Uterus (tissue), 4 donors: ENCODE results near the gene DUSP22. TPM values are rescaled to one million over a fixed set of nuclear protein-coding genes. Genes with fewer than 3 reads are reported as not detected.

Experiments
- DNase-seq, 2 donors: peaks; one replicate each; pipeline ENCODE4 v3.0.0-alpha.2; 2019 to 2020
- H3K27ac ChIP-seq, 2 donors: fragments of 200-600 bp; sonication (generic); 1 replicate in 1 of 2; 2 replicates in 1 of 2; pipeline ENCODE4 v1.5.1; 2016 to 2018
- H3K27me3 ChIP-seq, 2 donors: fragments of 200-600 bp; sonication (generic); one replicate each; pipeline ENCODE4 v1.5.1; 2018 to 2019; ENCODE audit warnings: control low read depth in 1 of 2
- H3K36me3 ChIP-seq, 2 donors: fragments of 200-600 bp; sonication (generic); one replicate each; pipeline ENCODE4 v1.5.1; 2019; ENCODE audit warnings: control low read depth in 1 of 2
- H3K4me1 ChIP-seq, 2 donors: fragments of 200-600 bp; sonication (generic); one replicate each; pipeline ENCODE4 v1.5.1; 2018 to 2019; ENCODE audit warnings: control low read depth in 1 of 2
- H3K4me3 ChIP-seq, 2 donors: fragments of 200-600 bp; sonication (generic); 1 replicate in 1 of 2; 2 replicates in 1 of 2; pipeline ENCODE4 v1.5.1; 2018 to 2019; ENCODE audit warnings: mild to moderate bottlenecking in 1 of 2
- H3K9me3 ChIP-seq, 2 donors: fragments of 200-600 bp; sonication (generic); one replicate each; pipeline ENCODE4 v1.5.1; 2019; ENCODE audit warnings: control low read depth in 1 of 2
- POLR2A ChIP-seq, 2 donors: fragments of 450-650 bp; IDR thresholded peaks; one replicate each; pipeline ENCODE4 v1.6.1; 2016; ENCODE audit warnings: antibody characterized with exemption in 2 of 2, mild to moderate bottlenecking in 1 of 2, moderate library complexity in 1 of 2
- intact Hi-C: fragments of 100-400 bp; cut with DNase I; formaldehyde crosslinking; loops from one replicate; pipeline ENCODE4 v1.15.1; 2023; ENCODE audit warnings: low total_unique reads
- total RNA-seq, 4 donors: library from RNA; depleted of rRNA in 3 of 4; stranded (reverse); fragments of >200 nt in 3 of 4; gene quantifications; one replicate each; pipeline versions ENCODE4 v1.1.0 to v1.2.4, GENCODE V29; 2014 to 2023
- TF ChIP-seq, protein P1 (sequence below), 4 experiments: fragments of 200-600 bp in 2 of 4; fragments of 450-650 bp in 2 of 4; sonication (generic) in 2 of 4; IDR thresholded peaks; one replicate each; pipeline ENCODE4 v1.5.1; 2016 to 2019; ENCODE audit warnings: antibody characterized with exemption in 4 of 4, mild to moderate bottlenecking in 2 of 4, moderate library complexity in 1 of 4
- donor health status: DM: yes; HTN: yes; CAD: no.

The DUSP22 gene
- total RNA-seq, 4 donors from 2014 or later, result 22.8 to 78.5 (median 46.0) TPM

DNA sequence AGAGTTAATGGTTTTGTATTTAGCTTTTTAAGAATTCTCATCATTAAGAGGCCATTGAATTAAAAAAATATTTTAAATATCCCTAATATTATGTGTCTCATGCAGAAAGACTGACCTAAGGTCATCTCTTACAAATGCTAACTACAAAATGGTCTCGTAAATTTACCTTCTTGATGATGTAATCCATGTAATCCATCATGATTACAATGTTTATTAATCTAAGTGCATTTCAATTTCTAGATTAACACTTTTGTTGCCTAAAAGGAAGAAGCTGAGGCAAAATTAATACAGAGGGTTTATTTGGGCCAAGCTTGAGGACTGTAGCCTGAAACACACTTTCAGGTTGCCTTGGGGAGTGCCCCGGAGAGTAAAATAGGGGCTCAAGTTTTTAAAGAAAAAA, 18.4 kb downstream of the DUSP22 start:
- intact Hi-C loops, result no loop called here
- no peaks in the 10 kb centered on the region for H3K4me1 ChIP-seq
- H3K4me3 ChIP-seq, result no peak overlapping the region
- TF ChIP-seq, protein P1, sequence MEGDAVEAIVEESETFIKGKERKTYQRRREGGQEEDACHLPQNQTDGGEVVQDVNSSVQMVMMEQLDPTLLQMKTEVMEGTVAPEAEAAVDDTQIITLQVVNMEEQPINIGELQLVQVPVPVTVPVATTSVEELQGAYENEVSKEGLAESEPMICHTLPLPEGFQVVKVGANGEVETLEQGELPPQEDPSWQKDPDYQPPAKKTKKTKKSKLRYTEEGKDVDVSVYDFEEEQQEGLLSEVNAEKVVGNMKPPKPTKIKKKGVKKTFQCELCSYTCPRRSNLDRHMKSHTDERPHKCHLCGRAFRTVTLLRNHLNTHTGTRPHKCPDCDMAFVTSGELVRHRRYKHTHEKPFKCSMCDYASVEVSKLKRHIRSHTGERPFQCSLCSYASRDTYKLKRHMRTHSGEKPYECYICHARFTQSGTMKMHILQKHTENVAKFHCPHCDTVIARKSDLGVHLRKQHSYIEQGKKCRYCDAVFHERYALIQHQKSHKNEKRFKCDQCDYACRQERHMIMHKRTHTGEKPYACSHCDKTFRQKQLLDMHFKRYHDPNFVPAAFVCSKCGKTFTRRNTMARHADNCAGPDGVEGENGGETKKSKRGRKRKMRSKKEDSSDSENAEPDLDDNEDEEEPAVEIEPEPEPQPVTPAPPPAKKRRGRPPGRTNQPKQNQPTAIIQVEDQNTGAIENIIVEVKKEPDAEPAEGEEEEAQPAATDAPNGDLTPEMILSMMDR (IDR thresholded peaks at IDR 0.05), result no peak
- no peak for TF ChIP-seq POLR2A (IDR thresholded peaks at IDR 0.05)
- no peaks in the 10 kb centered on the region for H3K9me3 ChIP-seq
- DNase-seq, result no peak
- H3K27ac ChIP-seq, result no peak overlapping the region
- no peaks in the 10 kb centered on the region for H3K36me3 ChIP-seq
- no peaks in the 10 kb centered on the region for H3K27me3 ChIP-seq

DNA sequence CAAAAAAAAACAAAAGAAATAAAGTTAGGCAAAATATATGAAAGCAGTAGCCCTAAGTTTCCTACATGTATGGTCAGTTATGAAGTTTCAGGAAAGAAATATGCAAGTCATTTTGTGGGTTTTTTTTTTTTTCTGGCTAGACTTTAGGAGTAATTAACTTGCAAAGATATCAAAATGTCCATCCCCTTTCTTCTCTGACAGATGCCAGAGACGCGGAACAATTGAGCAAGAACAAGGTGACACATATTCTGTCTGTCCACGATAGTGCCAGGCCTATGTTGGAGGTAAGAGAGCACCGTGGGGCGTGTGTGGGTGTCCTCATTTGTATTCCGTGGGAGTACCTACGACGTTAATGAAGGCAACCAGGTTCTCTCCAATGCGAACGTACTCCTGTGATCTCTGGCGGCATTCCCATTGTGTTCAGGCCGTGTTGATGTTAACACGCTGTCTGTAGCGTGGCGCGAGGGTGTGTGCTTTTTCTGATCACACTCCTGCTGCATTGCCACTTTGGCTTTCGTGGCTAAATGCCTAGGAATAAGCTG, 19.5 kb downstream of the DUSP22 start:
- H3K36me3 ChIP-seq, result no peaks in the 10 kb centered on the region
- intact Hi-C loops, result no loop called here
- no peaks in the 10 kb centered on the region for H3K4me1 ChIP-seq
- H3K27me3 ChIP-seq, result no peaks in the 10 kb centered on the region
- no peak overlapping the region for H3K4me3 ChIP-seq
- no peak overlapping the region for H3K27ac ChIP-seq
- DNase-seq, result no peak
- H3K9me3 ChIP-seq, result no peaks in the 10 kb centered on the region
- TF ChIP-seq, protein P1 (IDR thresholded peaks at IDR 0.05), result no peak
- no peak for TF ChIP-seq POLR2A (IDR thresholded peaks at IDR 0.05)

DNA sequence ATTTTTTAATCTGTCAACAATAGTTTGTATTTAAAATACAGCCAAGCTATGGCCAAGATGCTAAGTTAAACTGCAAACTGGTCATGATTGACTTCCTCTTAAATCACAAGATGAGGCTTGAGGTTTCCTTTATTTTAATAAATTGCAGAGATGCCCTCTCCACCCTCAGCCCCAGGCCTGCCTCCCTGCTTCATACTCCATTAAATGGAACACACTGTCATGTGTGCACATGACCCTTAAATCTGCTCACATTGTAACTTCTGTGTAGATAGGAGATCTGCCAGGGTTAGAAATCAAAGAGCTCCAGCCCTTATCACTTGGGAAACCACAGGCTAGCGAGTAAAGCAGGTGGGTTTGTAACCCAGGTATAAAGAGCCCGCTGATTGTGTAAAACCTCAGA, 20.8 kb downstream of the DUSP22 start:
- TF ChIP-seq, protein P1 (IDR thresholded peaks at IDR 0.05), result no peak
- TF ChIP-seq POLR2A (IDR thresholded peaks at IDR 0.05), result no peak
- H3K9me3 ChIP-seq, result no peaks in the 10 kb centered on the region
- H3K27ac ChIP-seq, result no peak overlapping the region
- H3K4me1 ChIP-seq, result no peaks in the 10 kb centered on the region
- H3K36me3 ChIP-seq, result no peaks in the 10 kb centered on the region
- H3K4me3 ChIP-seq, result no peak overlapping the region
- no peaks in the 10 kb centered on the region for H3K27me3 ChIP-seq
- intact Hi-C loops, result no loop called here
- no peak for DNase-seq

DNA sequence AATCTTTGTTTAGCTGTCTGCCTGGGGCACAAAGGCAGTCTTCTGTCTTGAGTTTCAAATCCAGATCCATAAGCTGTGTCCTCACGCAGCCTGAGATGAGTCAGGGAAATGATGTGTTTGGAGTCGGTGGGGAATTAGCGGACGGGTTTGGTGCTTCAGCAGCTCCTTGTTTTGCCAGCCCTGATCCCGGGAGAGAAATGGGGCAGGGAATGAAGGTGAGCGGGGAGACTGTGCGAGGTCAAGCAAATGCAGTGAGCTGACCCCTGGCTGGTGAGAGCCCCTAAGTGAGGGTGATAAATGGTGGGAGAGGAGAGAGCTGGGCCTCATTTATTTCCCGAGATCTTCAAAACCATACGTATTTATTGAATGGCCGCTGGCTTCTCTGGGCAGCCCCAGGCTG, 21.6 kb downstream of the DUSP22 start:
- no peaks in the 10 kb centered on the region for H3K4me1 ChIP-seq
- no peak for DNase-seq
- TF ChIP-seq, protein P1 (IDR thresholded peaks at IDR 0.05), result no peak
- TF ChIP-seq POLR2A (IDR thresholded peaks at IDR 0.05), result no peak
- no peaks in the 10 kb centered on the region for H3K9me3 ChIP-seq
- no peak overlapping the region for H3K4me3 ChIP-seq
- H3K27me3 ChIP-seq, result no peaks in the 10 kb centered on the region
- intact Hi-C loops, result no loop called here
- H3K27ac ChIP-seq, result no peak overlapping the region
- no peaks in the 10 kb centered on the region for H3K36me3 ChIP-seq

DNA sequence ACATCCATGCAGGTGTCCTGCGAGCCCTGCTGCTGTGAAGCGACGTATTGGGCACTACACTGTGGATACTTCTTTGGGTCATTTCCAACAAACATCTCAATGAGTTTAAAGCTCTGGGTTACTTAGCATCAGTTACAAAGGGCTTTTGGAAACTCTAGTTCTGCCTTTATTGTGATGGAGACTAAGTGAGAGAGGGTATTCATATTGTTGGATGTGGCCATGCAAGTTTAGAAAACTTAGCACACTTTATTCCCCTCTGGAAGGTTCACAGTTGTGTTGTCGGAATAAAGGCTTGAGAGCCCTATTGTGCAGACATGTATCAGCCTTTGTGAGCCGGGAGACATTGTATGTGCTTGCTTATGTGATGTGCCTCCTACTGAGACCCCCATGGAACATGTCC, 22.1 kb downstream of the DUSP22 start:
- DNase-seq, result no peak
- Histone ChIP-seq H3K4me3 (no peak overlapping the region), H3K9me3 (no peaks in the 10 kb centered on the region), H3K36me3 (no peaks in the 10 kb centered on the region), H3K4me1 (no peaks in the 10 kb centered on the region), H3K27me3 (no peaks in the 10 kb centered on the region), H3K27ac (no peak overlapping the region)
- TF ChIP-seq, protein P1 (IDR thresholded peaks at IDR 0.05), result no peak
- TF ChIP-seq POLR2A (IDR thresholded peaks at IDR 0.05), result no peak
- intact Hi-C loops, result no loop called here
